ENCODE measurements around the gene CDC42EP4.

DNA sequence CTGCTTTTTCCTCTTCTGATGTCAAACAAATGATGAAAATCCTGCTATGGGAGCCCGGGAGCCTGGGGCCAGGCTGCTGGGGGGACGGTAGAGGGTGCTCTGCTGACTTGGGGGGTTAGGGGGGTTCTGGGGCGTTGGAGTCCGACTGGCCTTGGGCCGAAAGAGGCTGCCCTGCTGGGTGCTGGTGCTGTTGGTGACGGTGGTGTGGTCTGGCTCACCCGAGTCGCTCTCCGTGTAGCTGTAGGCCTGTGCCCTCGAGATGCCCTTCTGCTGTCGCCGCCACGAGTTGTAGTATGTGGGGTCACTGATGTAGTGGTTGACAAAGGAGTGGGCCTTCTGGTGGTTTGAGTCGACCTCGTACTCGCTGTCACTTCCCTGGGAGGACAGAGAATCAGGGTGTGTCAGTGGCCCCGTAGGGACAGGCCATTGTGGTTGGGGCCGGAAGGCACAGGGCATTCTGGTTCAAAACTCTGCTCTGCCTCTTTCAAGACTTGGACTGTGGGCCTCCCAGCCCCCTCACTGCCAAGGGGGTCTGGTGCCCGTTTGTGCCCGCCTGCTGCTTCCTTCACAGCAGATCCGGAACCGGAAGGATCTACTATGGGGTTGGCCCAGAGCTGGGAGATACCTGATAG lies 26.9 kb upstream of the CDC42EP4 start:
- TF ChIP-seq NRF1 (conservative IDR thresholded peaks at IDR 0.05 in 1 of 2, IDR thresholded peaks at IDR 0.05 in 1 of 2): no peak
- TF ChIP-seq NFIC (IDR thresholded peaks at IDR 0.05): no peak
- TF ChIP-seq CBX5 (IDR thresholded peaks at IDR 0.05; ENCODE audit: borderline replicate concordance, low read depth): no peak
- TF ChIP-seq POLR2AphosphoS5 (IDR thresholded peaks at IDR 0.05; ENCODE audit: control insufficient read depth, insufficient read depth, low read depth, low read length): no peak
- TF ChIP-seq ATF2 (CRISPR knock-in tag; IDR thresholded peaks at IDR 0.05): no peak
- no peak for TF ChIP-seq GMEB1 (CRISPR knock-in tag; IDR thresholded peaks at IDR 0.05)
- no peak for TF ChIP-seq POLR2A (conservative IDR thresholded peaks at IDR 0.05)
- no peak for TF ChIP-seq CTCF (IDR thresholded peaks at IDR 0.05 in 2 of 3, conservative IDR thresholded peaks at IDR 0.05 in 1 of 3; ENCODE audit: insufficient read depth in 2 of 3, low read depth in 1 of 3, low read length in 3 of 3)
- no peak for TF ChIP-seq SMAD3 (CRISPR knock-in tag; conservative IDR thresholded peaks at IDR 0.05)
- TF ChIP-seq, protein P1, sequence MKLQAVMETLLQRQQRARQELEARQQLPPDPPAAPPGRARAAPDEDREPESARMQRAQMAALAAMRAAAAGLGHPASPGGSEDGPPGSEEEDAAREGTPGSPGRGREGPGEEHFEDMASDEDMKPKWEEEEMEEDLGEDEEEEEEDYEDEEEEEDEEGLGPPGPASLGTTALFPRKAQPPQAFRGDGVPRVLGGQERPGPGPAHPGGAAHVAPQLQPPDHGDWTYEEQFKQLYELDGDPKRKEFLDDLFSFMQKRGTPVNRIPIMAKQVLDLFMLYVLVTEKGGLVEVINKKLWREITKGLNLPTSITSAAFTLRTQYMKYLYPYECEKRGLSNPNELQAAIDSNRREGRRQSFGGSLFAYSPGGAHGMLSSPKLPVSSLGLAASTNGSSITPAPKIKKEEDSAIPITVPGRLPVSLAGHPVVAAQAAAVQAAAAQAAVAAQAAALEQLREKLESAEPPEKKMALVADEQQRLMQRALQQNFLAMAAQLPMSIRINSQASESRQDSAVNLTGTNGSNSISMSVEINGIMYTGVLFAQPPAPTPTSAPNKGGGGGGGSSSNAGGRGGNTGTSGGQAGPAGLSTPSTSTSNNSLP (IDR thresholded peaks at IDR 0.05; ENCODE audit: borderline replicate concordance, low read depth, low read length): no peak
- TF ChIP-seq SPI1 (IDR thresholded peaks at IDR 0.05; ENCODE audit: borderline replicate concordance, low read depth, low read length): no peak
